G401.6 (cell line): ENCODE measurements around the gene MOB3B.

ENCODE experiments used
- FAIRE-seq: peaks from 2 replicates; lab custom pipeline; 2012; peaks lifted over from hg19 to GRCh38; lab: Jason Lieb, UNC

MOB3B gene

DNA sequence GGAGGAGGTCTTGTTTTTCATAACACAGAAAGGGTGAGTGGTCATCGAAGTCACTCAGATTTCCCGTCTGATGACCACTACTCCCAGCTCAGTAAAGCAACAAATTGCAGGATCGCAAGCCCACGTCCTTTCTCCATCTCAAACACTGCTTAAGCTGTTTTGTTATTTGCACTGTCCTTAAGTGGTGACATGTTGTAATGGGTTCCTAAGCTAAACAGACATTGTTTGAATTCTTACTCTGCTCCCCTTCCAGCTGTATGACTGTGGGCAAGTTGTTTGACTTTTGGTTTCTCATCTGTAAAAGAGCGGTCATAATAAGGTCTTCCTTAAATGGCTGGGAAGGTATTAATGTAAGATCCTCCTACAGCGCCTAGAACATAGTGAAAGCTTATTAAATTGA is 169.9 kb downstream of the MOB3B start:
- no peak for FAIRE-seq

DNA sequence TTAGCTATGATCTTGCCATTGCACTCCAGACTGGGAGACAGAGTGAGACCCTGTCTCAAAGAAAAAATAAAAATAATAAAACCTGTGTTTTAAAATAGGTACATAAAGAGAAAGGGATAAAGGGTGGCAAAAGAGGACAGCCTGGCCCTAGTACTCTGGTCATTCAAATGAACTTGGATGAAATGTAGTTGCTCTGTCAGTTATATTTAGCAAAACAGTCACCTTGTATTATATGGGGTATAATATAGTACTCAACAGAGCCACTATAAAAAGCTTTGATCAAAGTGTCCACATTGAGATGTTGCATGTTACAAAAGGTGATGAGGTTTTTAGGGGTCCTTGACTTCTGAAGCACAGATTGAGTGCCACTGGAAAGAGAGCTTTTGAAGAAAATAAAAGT is 171.6 kb downstream of the MOB3B start:
- FAIRE-seq = no peak

DNA sequence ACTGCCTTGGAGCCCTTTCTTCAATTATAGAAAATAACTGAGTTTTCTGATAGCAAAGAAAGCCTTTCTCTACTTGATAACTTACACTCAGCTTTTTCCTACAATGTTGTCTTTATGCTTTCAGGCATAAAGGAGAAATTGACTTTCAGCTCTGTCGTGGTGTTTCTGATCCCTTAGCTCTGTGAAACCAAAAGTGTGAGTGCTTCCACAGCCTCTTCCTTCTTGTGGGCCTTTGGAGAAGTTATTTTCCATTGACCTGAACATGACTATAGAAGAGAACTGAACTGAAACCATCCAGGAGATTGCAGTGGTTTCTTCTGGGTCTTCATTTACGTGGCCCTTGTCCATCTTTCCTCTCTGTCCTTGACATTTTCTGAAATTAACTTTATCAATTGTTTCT is 173.2 kb downstream of the MOB3B start:
- FAIRE-seq = no peak

DNA sequence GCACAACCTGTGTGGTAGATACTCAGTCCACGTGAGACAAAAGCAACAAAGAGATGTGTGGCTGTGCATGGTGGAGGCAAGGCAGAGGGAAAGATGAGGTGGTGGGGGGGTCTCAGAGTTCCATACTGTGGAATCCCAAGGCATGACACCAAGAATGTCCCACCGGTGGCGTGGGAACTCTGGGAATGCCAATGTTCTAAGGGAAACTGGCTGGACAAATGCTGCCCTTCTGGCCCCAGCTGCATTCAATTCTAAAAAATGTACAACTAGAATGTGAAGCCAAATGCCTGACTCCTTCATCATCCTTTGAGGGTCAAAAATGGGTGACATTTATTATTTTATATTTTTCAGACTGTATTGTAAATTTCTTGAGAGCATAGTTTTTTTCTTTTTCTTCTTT is 174.4 kb downstream of the MOB3B start:
- no peak for FAIRE-seq

DNA sequence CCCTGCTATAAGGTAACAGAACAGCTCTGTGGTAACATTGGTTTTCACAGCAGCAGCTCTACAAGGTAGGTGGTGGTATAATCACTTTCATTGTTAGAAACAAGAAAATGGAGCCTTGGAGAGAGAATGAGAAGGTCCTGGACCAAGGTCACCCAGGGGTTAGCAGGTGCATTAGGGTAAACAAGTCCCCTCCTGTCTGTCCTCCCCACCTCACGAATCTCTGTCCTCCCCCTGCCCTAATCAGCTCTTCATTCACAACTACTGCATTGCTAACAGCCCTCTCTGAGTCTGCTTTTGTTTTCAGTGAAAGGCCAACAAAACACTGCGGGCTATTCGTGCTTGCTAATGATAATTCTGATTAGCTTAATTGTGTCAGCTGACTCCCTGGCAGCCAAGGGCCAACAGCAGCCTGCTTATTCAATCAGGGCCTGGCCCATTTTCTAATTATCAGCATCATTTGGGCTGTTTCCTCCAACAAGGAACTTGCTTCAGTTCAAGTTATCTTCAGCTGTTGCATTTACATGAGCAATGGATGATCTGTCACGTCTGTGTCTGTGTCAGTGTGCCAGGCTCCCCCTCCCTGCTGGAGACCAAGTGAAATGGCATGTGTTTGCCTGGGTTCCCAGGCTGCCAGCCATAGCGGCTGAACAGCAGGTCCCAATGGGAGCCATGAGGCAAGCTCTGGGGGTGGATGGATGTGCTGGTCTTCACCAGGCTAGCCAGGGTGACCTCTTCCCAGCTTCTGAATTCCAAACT is 176.0 kb downstream of the MOB3B start:
- FAIRE-seq = no peak

DNA sequence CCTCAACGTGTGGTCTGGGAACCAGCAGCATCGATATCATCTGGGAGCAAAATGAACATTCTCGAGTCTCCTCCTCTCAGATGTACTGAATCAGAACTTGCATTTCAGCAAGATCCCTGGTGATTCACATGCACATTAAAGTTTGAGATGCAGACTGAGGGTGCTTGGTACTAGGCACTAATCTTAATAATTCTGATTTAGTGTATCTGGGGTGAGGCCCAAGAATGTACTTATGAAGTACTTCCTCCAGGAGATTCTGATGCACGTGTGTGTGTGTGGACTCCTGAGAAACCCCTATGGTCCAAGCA is 176.5 kb downstream of the MOB3B start:
- FAIRE-seq = no peak

DNA sequence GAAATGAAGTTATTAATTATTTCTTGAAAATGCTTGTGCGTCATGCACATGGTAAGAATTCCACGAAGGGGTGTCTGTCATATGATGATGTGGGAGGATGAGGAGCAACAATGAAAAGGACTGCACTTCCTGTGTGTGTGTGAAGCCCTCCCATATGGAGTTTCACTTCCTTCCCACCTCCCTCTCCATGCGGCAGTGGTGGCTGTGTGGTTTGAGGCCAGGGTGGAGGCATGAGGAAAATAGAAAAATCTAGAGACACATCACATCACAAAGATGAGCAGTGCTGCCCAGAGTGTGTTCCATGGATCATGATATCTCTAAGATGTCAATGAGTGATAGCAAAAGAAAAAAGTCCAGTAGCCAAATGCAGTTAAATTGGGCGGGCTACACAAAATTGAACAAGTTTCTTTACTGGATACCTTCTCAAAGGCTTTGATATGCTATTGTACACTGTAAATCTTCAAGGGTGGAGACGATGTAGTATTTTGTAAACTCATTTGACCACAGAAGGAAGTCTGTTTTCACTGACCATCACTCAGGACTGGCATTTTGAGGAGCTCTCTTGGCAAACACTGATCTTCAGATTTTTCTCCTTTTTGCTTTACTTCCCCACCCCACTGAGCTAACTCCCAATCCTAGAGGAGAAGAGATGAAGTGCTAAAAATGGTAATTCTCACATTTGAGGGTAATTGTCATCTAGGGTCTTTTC is 177.0 kb downstream of the MOB3B start:
- FAIRE-seq = no peak

DNA sequence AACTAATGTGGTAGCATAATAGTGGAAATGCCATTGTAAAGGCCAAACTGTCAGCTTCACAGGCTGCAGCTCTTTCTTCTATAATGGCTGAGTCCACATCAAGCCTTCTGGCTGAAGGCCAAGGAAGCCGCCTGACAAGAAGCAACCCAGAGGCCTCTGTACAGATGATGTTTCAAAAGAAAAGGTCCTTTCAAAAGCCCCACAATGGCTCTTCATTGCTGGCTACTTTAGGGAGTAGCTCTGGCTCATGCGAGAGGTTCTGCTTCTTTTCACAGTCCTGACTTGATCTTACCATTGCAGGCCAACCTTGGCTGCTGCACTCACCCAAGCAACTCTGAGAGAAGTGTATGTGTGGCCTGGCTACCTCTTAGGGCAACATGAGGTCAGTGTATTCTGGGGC is 178.2 kb downstream of the MOB3B start:
- FAIRE-seq = no peak

DNA sequence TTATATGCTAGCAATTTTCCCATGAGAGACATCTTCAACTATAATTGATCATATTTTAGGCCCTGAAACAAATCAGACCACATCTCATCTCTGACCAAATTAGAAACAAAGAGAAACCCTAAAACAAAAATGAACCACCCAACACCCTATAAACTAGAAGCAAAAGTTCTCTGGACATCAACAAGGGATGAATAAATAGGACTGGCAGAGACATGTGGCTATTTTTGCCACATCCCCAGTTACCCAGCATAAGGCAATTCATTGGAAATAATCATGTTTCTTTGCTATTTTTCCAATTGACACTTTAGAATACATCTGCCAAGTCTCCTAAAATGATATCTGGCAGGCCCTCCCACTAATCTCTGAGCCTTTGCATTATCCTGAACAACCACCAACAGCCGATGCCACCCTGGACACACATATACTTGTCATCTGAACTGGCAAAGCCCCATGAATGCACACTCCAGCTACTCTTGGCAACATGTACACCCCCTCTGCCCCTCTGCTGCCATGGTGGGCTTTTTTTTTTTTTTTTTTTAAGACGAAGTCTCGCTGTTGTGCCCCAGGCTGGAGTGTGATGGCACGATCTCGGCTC is 179.1 kb downstream of the MOB3B start:
- no peak for FAIRE-seq

DNA sequence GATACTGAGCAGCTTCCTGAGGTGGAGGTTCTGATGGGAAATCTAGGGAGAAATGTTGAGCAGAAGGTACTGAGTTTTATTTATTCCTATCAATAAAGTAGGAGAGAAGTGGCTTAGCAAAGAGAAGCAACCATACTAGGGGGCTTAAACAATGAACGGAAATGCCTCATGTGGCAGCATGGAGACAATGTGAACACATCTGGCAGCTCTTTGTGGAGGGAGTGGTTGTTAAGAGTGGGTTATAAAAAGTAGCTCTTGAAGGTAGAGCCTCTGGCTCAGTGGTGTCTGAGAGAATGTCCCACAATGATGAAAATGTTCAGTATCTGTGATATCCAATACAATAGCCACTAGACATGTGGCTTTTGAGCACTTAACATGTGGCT is 179.9 kb downstream of the MOB3B start:
- no peak for FAIRE-seq

DNA sequence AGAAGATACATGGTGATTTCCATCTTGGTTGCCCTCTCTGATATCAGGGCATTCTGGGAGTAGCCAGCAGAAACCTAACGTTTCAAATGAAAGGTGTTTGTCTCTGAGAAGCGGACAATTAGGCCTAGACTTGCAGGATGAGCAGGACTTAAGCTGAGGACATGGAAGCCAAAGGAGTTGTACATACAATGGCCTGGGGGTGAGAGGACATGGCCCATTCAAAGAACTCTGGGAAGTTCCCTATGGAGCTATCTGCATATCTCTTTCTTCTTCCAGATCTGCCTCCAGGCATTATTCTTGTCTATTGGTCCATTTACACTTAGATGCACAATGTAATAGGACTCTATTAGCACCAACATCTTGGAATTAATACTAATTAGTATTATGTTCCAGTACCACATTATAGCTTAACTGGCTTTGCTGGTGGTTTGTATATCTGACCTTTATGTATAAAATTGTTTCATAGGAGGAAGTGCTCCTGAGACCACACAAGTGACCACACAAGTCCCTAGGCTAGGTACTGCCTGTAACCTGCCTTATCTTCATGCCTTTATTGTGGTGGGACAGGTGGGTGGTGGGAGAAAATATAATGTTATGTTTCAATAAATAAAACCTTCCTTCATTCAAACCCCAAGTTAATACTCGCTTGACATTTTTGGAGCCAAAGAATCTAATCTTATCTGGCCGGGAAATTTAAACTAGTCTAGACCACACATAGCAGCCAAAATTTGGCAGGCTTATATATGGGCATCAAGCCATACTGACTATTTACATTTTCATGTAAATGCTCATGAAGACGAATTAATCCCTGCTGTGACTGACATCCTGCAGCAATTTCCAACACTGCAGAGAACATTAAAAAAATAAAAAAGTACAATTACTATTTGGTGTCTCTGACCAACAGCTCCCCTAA is 180.6 kb downstream of the MOB3B start:
- FAIRE-seq = no peak

DNA sequence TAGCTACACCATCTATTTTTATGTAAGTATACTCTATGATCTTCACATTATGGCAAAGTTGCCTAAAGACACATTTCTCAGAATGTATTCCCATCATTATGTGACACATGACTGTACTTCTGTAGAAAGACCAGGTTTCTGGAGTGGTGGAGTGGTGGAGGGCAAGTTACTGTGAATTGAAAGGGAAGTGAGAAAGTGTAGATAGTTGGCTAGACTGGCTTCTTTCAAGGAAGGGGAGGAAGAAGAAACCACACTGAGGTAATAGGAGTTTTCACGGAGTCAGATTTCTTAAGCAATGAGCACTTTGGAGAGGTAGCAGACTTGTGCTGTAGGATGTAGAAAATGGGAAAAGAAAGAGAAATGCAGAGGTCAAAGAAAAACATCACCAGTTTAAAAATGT is 181.7 kb downstream of the MOB3B start:
- FAIRE-seq = no peak

DNA sequence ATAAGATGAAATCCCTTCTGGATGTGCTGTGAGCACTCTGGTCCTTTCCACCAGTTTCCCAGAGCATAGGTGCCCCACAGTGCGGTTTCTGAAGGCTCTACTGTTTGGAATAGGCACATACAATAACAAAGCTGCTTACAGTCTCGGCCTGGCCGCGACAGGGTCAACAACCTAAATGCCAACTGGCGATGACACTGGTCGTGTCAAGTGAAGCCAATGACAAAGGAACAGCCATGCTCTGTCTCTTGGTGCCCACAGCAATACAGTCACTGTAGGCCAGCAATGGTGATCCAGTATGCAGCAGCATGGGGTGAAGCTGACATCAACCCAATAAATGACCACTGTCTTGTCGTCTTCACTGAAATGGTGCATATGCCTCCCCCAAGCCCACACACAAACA is 184.8 kb downstream of the MOB3B start:
- FAIRE-seq = no peak

DNA sequence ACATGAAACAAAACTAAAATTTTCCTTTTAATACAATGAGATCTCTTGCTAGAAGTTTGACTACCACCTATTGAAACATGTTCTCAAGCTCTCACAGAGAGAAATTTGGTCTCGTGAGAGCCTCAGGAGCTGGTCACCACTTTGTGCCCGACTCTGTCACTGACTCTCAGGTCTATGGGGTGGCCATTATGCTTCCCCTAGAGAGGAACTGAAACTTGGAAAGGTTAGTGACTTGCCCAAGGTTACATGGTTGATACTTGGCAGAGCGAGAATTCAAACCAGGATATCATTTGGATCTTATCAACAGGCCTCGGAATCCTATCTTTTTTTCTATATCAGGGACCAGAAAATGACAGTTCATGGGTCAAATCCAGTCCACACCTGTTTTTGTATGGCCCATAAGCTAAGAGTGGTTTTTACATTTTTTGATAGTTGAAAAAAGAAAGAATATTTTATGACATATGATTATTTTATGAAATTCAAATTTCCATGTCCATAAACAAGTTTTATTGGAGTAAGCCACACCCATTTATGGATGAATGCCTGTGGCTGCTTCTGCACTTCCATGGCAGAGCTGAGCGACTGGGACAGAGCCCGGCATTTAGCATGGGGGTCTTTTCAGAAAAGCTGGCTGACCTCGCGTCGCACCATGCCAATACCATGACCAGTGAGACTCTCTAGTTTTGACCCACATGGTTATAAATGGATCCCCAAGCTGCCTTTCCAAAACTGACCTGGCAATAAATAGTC is 187.9 kb downstream of the MOB3B start:
- no peak for FAIRE-seq

DNA sequence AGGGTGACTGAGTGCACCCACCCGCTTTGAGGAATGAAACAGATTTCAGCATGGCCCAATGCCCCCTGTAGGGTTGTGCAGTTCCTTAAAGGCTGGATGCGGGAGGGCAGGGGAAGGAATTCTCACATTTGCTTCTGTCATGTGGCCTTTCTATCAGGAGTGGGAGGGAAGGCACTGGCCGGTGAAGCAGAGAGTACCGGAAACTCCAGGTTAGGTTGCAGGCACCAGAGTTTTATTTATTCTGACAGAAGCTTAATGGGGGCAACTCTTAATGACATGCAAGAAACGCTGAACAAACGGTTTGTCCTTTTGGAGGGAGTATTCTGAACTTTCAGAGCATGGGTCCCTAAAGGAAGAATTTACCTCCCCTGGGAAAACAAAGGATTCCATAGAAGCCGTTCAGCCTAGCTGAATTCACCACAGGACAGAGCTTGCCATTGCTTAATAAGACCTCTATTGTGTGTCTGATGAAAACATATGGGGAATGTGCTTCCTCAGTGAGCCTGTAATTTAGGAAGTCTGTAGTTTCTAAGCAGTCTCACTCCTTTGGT is 188.6 kb downstream of the MOB3B start:
- FAIRE-seq = no peak

DNA sequence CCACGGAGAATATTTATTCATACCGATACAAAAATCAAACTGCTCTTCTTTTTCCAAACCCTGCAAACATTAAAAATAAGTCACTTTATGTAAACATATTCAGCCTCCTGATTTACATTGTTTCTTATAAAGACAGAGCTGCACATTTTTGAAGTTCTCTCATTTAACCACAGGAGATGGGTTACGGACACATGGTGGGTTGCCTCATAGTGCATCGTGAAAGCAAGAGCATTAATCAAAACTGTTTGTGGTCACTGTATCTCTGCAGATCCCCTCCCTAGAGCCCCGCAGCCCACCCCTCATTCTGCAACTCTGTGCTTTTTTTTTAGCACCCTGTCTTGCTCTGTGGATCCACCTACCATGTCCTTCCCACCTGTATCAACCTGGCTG is 189.3 kb downstream of the MOB3B start:
- no peak for FAIRE-seq

DNA sequence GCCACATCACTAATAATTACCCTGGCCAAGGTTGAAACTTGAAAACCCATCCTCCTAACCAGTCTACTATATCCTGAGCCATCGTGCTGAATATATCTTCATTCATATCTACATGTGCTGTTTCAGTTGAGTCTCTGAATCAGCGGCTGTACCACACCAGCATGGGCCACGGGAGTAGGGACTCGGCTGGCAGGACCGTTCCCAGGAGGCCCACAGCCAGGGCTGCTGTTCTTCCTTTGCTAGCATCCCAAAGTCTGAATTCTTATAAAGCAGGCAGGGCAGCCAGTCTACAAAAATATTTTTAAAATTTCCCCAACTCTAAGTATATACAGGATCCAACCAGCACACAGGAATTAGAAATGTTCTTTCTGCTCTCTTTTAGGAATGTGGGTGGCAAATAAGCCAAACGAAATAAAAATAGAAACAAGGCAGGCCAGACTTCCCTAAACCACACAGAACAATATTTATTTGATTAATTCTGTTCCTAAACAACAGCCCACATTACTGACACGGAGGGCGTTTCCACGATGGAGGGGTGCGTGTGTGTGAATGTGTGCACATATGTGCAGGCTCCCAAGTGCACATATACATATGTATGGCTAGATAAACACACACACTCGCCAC is 189.8 kb downstream of the MOB3B start:
- no peak for FAIRE-seq

DNA sequence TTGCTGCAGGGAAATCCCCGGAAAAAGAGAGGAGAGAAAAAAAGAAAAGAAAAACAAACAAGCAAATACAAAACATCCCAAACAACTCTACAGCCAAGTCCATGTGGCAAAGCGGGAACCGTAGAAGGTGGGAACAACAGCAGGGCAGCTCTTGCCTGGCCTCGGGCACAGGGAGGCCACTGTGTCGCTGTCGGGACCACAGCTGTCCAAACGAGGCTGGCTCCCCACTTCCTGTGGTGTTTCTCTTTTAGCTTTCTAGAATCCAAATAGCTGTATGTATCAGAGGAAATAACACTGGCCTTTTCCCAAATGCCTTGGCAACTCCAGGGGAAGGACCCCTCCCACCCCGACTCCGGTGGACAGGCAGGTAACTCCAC is 191.1 kb downstream of the MOB3B start:
- no peak for FAIRE-seq

DNA sequence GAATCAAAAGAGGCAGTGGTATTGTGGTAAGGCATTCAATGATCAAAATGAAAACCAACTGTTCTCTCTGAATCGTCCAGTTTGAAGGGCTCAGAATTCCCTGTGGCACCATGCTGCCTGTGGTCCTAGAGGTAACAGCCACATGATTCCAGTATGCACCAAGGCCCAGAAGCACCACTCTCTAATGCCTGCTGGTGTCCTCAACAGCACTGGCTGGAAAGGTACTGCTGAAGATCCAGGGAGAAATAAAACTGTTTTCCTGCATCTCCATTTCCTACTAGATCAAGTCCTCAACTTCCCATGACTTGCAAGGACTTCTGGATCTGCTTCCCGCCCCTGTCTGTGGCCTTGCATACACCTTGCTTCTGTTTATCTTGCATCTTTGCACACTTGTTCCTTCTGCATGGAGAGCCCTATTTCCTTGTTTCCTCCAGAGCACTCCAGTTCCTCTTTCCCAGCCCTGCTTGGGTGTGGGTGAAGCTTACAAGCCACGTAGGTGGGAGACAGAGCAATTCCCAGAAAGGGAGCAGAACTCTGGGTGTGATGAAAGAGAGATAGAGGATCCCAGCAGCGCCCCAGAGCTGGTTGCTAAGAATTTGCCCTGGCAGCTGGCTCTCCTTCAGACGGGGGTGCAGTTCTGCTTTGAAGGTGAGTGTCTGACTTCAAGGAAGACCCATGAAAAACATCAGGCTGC is 191.6 kb downstream of the MOB3B start:
- FAIRE-seq = no peak

DNA sequence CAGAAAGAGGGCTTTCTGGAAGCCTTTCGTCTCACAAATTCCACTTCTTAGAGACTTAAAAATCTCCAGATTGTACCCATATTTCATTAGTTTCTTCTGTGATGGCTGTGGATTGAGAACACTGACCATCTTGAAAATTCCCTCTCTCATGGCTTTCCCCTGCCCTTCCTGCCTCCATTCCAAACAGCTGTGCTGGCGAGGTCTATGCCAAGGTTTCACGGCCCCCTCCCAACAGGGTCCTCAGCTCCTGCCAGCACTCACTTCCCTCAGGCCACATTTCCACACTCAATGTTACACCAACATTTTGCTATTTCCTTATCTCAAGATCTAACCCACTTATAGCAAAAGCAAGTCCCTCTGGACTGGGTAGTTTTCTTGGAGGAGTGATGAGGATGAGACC is 192.4 kb downstream of the MOB3B start:
- FAIRE-seq = no peak

DNA sequence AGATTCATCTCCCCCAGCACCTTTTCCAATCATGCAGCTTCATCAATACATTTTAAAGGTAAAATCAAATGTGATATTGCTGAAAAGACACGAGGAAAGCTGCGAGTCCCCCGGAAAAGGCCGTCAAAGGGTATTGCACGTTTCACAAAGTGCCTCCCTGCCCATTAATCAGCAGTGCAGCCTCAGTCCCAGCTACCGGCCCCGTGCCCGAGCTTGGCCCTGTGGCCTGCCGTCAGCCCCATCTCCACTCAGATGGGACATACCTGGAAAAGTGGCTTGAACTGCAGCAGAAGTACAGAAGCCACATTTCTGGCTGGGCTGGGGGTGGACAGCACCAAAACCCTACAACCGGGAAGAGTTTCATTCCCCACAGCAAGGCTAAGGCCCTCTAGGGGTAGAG is 192.8 kb downstream of the MOB3B start:
- no peak for FAIRE-seq
